ENCODE data around the gene PDE11A.

GRCh38 chr2:177952151-177952550, 120.4 kb downstream of the PDE11A start:
- TF ChIP-seq EZH2 (IDR thresholded peaks at IDR 0.05; ENCODE audit: low read depth, unreplicated experiment) (no peak), CREB1 (CRISPR knock-in tag; IDR thresholded peaks at IDR 0.05; ENCODE audit: low read depth) (no peak), POLR2AphosphoS5 (IDR thresholded peaks at IDR 0.05; ENCODE audit: low read depth) (no peak), CTCF (conservative IDR thresholded peaks at IDR 0.05; ENCODE audit: low read depth in 2 of 2) (no peak), EZH2phosphoT487 (IDR thresholded peaks at IDR 0.05; ENCODE audit: unreplicated experiment) (no peak), ZNF331 (CRISPR knock-in tag; IDR thresholded peaks at IDR 0.05; ENCODE audit: low read depth) (no peak), JUNB (IDR thresholded peaks at IDR 0.05; ENCODE audit: unreplicated experiment) (no peak), NANOG (IDR thresholded peaks at IDR 0.05; ENCODE audit: borderline replicate concordance) (no peak), ZNF114 (CRISPR knock-in tag; IDR thresholded peaks at IDR 0.05) (no peak), STAT1 (IDR thresholded peaks at IDR 0.05; ENCODE audit: unreplicated experiment) (no peak), ZNF462 (CRISPR knock-in tag; IDR thresholded peaks at IDR 0.05) (no peak)
- TF ChIP-seq, protein P1, sequence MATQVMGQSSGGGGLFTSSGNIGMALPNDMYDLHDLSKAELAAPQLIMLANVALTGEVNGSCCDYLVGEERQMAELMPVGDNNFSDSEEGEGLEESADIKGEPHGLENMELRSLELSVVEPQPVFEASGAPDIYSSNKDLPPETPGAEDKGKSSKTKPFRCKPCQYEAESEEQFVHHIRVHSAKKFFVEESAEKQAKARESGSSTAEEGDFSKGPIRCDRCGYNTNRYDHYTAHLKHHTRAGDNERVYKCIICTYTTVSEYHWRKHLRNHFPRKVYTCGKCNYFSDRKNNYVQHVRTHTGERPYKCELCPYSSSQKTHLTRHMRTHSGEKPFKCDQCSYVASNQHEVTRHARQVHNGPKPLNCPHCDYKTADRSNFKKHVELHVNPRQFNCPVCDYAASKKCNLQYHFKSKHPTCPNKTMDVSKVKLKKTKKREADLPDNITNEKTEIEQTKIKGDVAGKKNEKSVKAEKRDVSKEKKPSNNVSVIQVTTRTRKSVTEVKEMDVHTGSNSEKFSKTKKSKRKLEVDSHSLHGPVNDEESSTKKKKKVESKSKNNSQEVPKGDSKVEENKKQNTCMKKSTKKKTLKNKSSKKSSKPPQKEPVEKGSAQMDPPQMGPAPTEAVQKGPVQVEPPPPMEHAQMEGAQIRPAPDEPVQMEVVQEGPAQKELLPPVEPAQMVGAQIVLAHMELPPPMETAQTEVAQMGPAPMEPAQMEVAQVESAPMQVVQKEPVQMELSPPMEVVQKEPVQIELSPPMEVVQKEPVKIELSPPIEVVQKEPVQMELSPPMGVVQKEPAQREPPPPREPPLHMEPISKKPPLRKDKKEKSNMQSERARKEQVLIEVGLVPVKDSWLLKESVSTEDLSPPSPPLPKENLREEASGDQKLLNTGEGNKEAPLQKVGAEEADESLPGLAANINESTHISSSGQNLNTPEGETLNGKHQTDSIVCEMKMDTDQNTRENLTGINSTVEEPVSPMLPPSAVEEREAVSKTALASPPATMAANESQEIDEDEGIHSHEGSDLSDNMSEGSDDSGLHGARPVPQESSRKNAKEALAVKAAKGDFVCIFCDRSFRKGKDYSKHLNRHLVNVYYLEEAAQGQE (IDR thresholded peaks at IDR 0.05; ENCODE audit: unreplicated experiment): no peak
- TF ChIP-seq, protein P2, sequence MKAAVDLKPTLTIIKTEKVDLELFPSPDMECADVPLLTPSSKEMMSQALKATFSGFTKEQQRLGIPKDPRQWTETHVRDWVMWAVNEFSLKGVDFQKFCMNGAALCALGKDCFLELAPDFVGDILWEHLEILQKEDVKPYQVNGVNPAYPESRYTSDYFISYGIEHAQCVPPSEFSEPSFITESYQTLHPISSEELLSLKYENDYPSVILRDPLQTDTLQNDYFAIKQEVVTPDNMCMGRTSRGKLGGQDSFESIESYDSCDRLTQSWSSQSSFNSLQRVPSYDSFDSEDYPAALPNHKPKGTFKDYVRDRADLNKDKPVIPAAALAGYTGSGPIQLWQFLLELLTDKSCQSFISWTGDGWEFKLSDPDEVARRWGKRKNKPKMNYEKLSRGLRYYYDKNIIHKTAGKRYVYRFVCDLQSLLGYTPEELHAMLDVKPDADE (IDR thresholded peaks at IDR 0.05): no peak
